K562 (cell line): ENCODE measurements around the gene ALOXE3. TPM values are rescaled to one million over a fixed set of nuclear protein-coding genes. Genes with fewer than 3 reads are reported as not detected.
A peak's percentile ranks its signal among the peaks of the same experiment; 100 is the strongest.

ENCODE experiments used
- HDAC1 ChIP-seq, 2 experiments: fragments of 450-650 bp; IDR thresholded peaks; 2 replicates each; pipeline ENCODE4 v1.6.1; 2016 to 2017; ENCODE audit warnings: inconsistent platforms in 1 of 2, mild to moderate bottlenecking in 1 of 2, moderate library complexity in 1 of 2
- HDGF ChIP-seq: fragments of 450-650 bp; IDR thresholded peaks from 2 replicates; pipeline ENCODE4 v1.6.1; 2016
- NFIC ChIP-seq: fragments of 450-650 bp; IDR thresholded peaks from 2 replicates; pipeline ENCODE4 v1.6.1; 2017; ENCODE audit warnings: mild to moderate bottlenecking, inconsistent platforms
- RB1 ChIP-seq: fragments of 450-650 bp; IDR thresholded peaks from 2 replicates; pipeline ENCODE4 v1.6.1; 2017; ENCODE audit warnings: low read depth, mild to moderate bottlenecking
- SMARCE1 ChIP-seq: fragments of 450-650 bp; IDR thresholded peaks from 2 replicates; pipeline ENCODE4 v1.7.1; 2016; ENCODE audit warnings: mild to moderate bottlenecking
- TAF1 ChIP-seq: IDR thresholded peaks from 2 replicates; pipeline ENCODE4 v1.6.1; 2011; ENCODE audit warnings: mild to moderate bottlenecking, low read length, moderate library complexity; ENCODE audit not compliant: insufficient read depth, control insufficient read depth, severe bottlenecking; ENCODE audit errors: extremely low read depth
- polyA plus RNA-seq, 8 experiments: library from polyadenylated mRNA; depleted of rRNA in 4 of 8; stranded (reverse) in 5 of 8; unstranded in 3 of 8; fragments of >200 nt; fragmentation: Nextera tagmentation in 2 of 8; fragmentation: Illumina TruSeq in 1 of 8; extraction: Ambion mirVana in 2 of 8; extraction: Trizol in 1 of 8; gene quantifications; 2 replicates each; pipeline versions ENCODE4 v1.2.1 to v1.2.3, GENCODE V29; 2011 to 2014; ENCODE audit warnings: inconsistent platforms in 1 of 8, missing spikeins in 1 of 8
- total RNA-seq, 7 experiments: library from RNA; depleted of rRNA in 6 of 7; stranded (reverse); fragments of >200 nt in 6 of 7; fragmentation: Illumina TruSeq in 2 of 7; extraction: Trizol in 2 of 7; gene quantifications; 2 replicates each; pipeline versions ENCODE4 v1.2.1 to v1.2.3, GENCODE V29; 2011 to 2021; ENCODE audit warnings: low replicate concordance in 1 of 7
- TF ChIP-seq, protein P1 (sequence below): fragments of 200-800 bp; sonication (Bioruptor generic); IDR thresholded peaks from 2 replicates; pipeline ENCODE4 v1.6.1; 2016; ENCODE audit warnings: missing genetic modification characterization, missing compliant biosample characterization

The ALOXE3 gene
- total and polyA plus RNA-seq, 9 of the 15 experiments (the other 6 are each of a cell fraction or from before 2014, with no cell fraction given) = 0.04 TPM; not detected in 8

GRCh38 chr17:8109661-8110455 is 8.5 kb downstream of the ALOXE3 start (continued):
- TF ChIP-seq HDAC1 (IDR thresholded peaks at IDR 0.05) = no peak; a peak in 1 of 4 replicates
- no peak for TF ChIP-seq HDGF
- TF ChIP-seq NFIC = peak; percentile 93
- no peak for TF ChIP-seq SMARCE1
- TF ChIP-seq, protein P1, sequence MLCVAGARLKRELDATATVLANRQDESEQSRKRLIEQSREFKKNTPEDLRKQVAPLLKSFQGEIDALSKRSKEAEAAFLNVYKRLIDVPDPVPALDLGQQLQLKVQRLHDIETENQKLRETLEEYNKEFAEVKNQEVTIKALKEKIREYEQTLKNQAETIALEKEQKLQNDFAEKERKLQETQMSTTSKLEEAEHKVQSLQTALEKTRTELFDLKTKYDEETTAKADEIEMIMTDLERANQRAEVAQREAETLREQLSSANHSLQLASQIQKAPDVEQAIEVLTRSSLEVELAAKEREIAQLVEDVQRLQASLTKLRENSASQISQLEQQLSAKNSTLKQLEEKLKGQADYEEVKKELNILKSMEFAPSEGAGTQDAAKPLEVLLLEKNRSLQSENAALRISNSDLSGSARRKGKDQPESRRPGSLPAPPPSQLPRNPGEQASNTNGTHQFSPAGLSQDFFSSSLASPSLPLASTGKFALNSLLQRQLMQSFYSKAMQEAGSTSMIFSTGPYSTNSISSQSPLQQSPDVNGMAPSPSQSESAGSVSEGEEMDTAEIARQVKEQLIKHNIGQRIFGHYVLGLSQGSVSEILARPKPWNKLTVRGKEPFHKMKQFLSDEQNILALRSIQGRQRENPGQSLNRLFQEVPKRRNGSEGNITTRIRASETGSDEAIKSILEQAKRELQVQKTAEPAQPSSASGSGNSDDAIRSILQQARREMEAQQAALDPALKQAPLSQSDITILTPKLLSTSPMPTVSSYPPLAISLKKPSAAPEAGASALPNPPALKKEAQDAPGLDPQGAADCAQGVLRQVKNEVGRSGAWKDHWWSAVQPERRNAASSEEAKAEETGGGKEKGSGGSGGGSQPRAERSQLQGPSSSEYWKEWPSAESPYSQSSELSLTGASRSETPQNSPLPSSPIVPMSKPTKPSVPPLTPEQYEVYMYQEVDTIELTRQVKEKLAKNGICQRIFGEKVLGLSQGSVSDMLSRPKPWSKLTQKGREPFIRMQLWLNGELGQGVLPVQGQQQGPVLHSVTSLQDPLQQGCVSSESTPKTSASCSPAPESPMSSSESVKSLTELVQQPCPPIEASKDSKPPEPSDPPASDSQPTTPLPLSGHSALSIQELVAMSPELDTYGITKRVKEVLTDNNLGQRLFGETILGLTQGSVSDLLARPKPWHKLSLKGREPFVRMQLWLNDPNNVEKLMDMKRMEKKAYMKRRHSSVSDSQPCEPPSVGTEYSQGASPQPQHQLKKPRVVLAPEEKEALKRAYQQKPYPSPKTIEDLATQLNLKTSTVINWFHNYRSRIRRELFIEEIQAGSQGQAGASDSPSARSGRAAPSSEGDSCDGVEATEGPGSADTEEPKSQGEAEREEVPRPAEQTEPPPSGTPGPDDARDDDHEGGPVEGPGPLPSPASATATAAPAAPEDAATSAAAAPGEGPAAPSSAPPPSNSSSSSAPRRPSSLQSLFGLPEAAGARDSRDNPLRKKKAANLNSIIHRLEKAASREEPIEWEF = no peak
- peak; percentile 68; the same call in 1 of the 2 replicates for TF ChIP-seq RB1
- TF ChIP-seq TAF1 = no peak
